H9 (cell line): ENCODE measurements around the gene NUP214. TPM values are rescaled to one million over a fixed set of nuclear protein-coding genes. Genes with fewer than 3 reads are reported as not detected.

Experiments used
- DNase-seq: peaks from one replicate; pipeline ENCODE4 v3.0.0-alpha.2; 2017
- H2AFZ ChIP-seq: one replicate; pipeline ENCODE4 v1.6.1; 2013; ENCODE audit warnings: mild to moderate bottlenecking, low read length, control low read depth, moderate library complexity
- H2AK5ac ChIP-seq: 2 replicates; pipeline ENCODE4 v1.6.1; 2013; ENCODE audit warnings: low read length, control low read depth, mixed read lengths; ENCODE audit not compliant: insufficient read length
- H2BK120ac ChIP-seq: one replicate; pipeline ENCODE4 v1.6.1; 2013; ENCODE audit warnings: low read depth, mild to moderate bottlenecking, low read length, control low read depth, inconsistent platforms; ENCODE audit not compliant: poor library complexity, severe bottlenecking
- H2BK12ac ChIP-seq: 2 replicates; pipeline ENCODE4 v1.6.1; 2013; ENCODE audit warnings: low read length, control low read depth, mixed read lengths, low read depth; ENCODE audit not compliant: insufficient read length
- H2BK15ac ChIP-seq: 2 replicates; pipeline ENCODE4 v1.6.1; 2013; ENCODE audit warnings: low read depth, low read length, control low read depth
- H2BK20ac ChIP-seq: one replicate; pipeline ENCODE4 v1.6.1; 2013; ENCODE audit warnings: low read depth, mild to moderate bottlenecking, low read length, control low read depth, inconsistent platforms; ENCODE audit not compliant: poor library complexity, severe bottlenecking
- H2BK5ac ChIP-seq: 2 replicates; pipeline ENCODE4 v1.6.1; 2013; ENCODE audit warnings: low read length, control low read depth, mixed read lengths; ENCODE audit not compliant: insufficient read length
- H3K14ac ChIP-seq: 2 replicates; pipeline ENCODE4 v1.6.1; 2013; ENCODE audit warnings: low read length, control low read depth; ENCODE audit not compliant: insufficient read depth
- H3K18ac ChIP-seq: 2 replicates; pipeline ENCODE4 v1.6.1; 2013; ENCODE audit warnings: low read depth, mild to moderate bottlenecking, mixed read lengths, low read length, control low read depth; ENCODE audit not compliant: insufficient read length
- H3K23ac ChIP-seq: 2 replicates; pipeline ENCODE4 v1.6.1; 2013; ENCODE audit warnings: low read length, control low read depth, mixed read lengths, low read depth; ENCODE audit not compliant: insufficient read length
- H3K23me2 ChIP-seq: 2 replicates; pipeline ENCODE4 v1.6.1; 2013; ENCODE audit warnings: low read depth, mild to moderate bottlenecking, mixed read lengths, low read length, control low read depth; ENCODE audit not compliant: insufficient read length, poor library complexity, severe bottlenecking
- H3K27ac ChIP-seq: 2 replicates; pipeline ENCODE4 v1.5.1; 2013; ENCODE audit warnings: low read length, control low read depth, mixed read lengths, low read depth; ENCODE audit not compliant: insufficient read length
- H3K27me3 ChIP-seq: 2 replicates; pipeline ENCODE4 v1.6.1; 2013; ENCODE audit warnings: low read length, control low read depth, inconsistent platforms; ENCODE audit not compliant: insufficient read depth
- H3K4ac ChIP-seq: 2 replicates; pipeline ENCODE4 v1.6.1; 2013; ENCODE audit warnings: low read depth, mild to moderate bottlenecking, control low read depth, inconsistent platforms, low read length, moderate library complexity
- H3K4me1 ChIP-seq: 2 replicates; pipeline ENCODE4 v1.6.1; 2013; ENCODE audit warnings: low read length, control low read depth, inconsistent platforms; ENCODE audit not compliant: insufficient read depth
- H3K4me2 ChIP-seq: 2 replicates; pipeline ENCODE4 v1.6.1; 2013; ENCODE audit warnings: low read length, control low read depth, mixed read lengths; ENCODE audit not compliant: insufficient read length, insufficient read depth
- H3K56ac ChIP-seq: 2 replicates; pipeline ENCODE4 v1.6.1; 2013; ENCODE audit warnings: low read depth, mild to moderate bottlenecking, mixed read lengths, low read length, control low read depth; ENCODE audit not compliant: insufficient read length
- H3K79me1 ChIP-seq: 2 replicates; pipeline ENCODE4 v1.6.1; 2013; ENCODE audit warnings: low read depth, mild to moderate bottlenecking, moderate library complexity, low read length, control low read depth, inconsistent platforms; ENCODE audit not compliant: insufficient read depth, poor library complexity, severe bottlenecking
- H3K79me2 ChIP-seq: 2 replicates; pipeline ENCODE4 v1.6.1; 2013; ENCODE audit warnings: low read length, control low read depth, inconsistent platforms; ENCODE audit not compliant: insufficient read depth
- H3K9ac ChIP-seq: 2 replicates; pipeline ENCODE4 v1.6.1; 2013; ENCODE audit warnings: low read length, control low read depth, mixed read lengths; ENCODE audit not compliant: insufficient read length; ENCODE audit errors: extremely low read depth
- H3K9me3 ChIP-seq: one replicate; pipeline ENCODE4 v1.6.1; 2013; ENCODE audit warnings: low read depth, low read length, inconsistent platforms; ENCODE audit not compliant: control insufficient read depth
- H3T11ph ChIP-seq: one replicate; pipeline ENCODE4 v1.6.1; 2013; ENCODE audit warnings: mild to moderate bottlenecking, low read length, control low read depth, inconsistent platforms
- H4K20me1 ChIP-seq: one replicate; pipeline ENCODE4 v1.6.1; 2013; ENCODE audit not compliant: control insufficient read depth, insufficient read length, insufficient read depth
- H4K5ac ChIP-seq: 2 replicates; pipeline ENCODE4 v1.6.1; 2013; ENCODE audit warnings: low read depth, mild to moderate bottlenecking, mixed read lengths, low read length, control low read depth; ENCODE audit not compliant: insufficient read length
- H4K8ac ChIP-seq: replicated peaks from 2 replicates; pipeline ENCODE4 v1.6.1; 2013; ENCODE audit warnings: low read length, control low read depth, mixed read lengths, low read depth; ENCODE audit not compliant: insufficient read length
- H4K91ac ChIP-seq: 2 replicates; pipeline ENCODE4 v1.6.1; 2013; ENCODE audit warnings: low read depth, mild to moderate bottlenecking, moderate library complexity, mixed read lengths, low read length, control low read depth; ENCODE audit not compliant: insufficient read length
- H3K27ac Mint-ChIP-seq, 3 experiments: 2 replicates in 2 of 3; 3 replicates in 1 of 3; pipeline ENCODE4 v1.8.0; 2020 to 2021; ENCODE audit warnings: mixed read lengths in 3 of 3, mild to moderate bottlenecking in 1 of 3, moderate library complexity in 1 of 3
- H3K27me3 Mint-ChIP-seq: 2 replicates; pipeline ENCODE4 v1.8.0; 2021; ENCODE audit warnings: low read depth, mild to moderate bottlenecking, moderate library complexity, mixed read lengths
- H3K36me3 Mint-ChIP-seq, 3 experiments: 2 replicates in 2 of 3; 3 replicates in 1 of 3; pipeline ENCODE4 v1.8.0; 2020 to 2021; ENCODE audit warnings: low read depth in 3 of 3, mixed read lengths in 3 of 3; ENCODE audit not compliant: insufficient read depth in 1 of 3
- H3K4me1 Mint-ChIP-seq, 2 experiments: 2 replicates each; pipeline ENCODE4 v1.8.0; 2020; ENCODE audit warnings: mixed read lengths in 2 of 2
- H3K4me3 Mint-ChIP-seq, 2 experiments: 2 replicates in 1 of 2; 3 replicates in 1 of 2; pipeline ENCODE4 v1.8.0; 2020 to 2021; ENCODE audit warnings: mild to moderate bottlenecking in 2 of 2, mixed read lengths in 2 of 2, moderate library complexity in 1 of 2
- H3K9me3 Mint-ChIP-seq, 2 experiments: 2 replicates in 1 of 2; 3 replicates in 1 of 2; pipeline ENCODE4 v1.8.0; 2020; ENCODE audit warnings: mild to moderate bottlenecking in 2 of 2, mixed read lengths in 2 of 2, moderate library complexity in 1 of 2
- WGBS: extraction: QIAGEN DNeasy Blood & Tissue Kit; methylation state at CpG from one replicate; pipeline ENCODE4 v1.1.7; 2013; ENCODE audit warnings: missing lambda C conversion rate, low lambda C conversion rate, mixed read lengths; ENCODE audit not compliant: insufficient read length; ENCODE audit errors: extremely low coverage; 5-methylcytosine and 5-hydroxymethylcytosine counted together
- total RNA-seq: library from RNA; stranded (reverse); gene quantifications from 2 replicates; pipeline ENCODE4 v1.2.1, GENCODE V29; 2021
- TF ChIP-seq, protein P1 (sequence below): fragments of 200-600 bp; sonication (generic); conservative IDR thresholded peaks from 3 replicates; pipeline ENCODE4 v1.8.0; 2021; ENCODE audit warnings: antibody characterized with exemption, mild to moderate bottlenecking

Gene NUP214
- total RNA-seq, 1 experiment from 2014 or later: 53.8 TPM

DNA sequence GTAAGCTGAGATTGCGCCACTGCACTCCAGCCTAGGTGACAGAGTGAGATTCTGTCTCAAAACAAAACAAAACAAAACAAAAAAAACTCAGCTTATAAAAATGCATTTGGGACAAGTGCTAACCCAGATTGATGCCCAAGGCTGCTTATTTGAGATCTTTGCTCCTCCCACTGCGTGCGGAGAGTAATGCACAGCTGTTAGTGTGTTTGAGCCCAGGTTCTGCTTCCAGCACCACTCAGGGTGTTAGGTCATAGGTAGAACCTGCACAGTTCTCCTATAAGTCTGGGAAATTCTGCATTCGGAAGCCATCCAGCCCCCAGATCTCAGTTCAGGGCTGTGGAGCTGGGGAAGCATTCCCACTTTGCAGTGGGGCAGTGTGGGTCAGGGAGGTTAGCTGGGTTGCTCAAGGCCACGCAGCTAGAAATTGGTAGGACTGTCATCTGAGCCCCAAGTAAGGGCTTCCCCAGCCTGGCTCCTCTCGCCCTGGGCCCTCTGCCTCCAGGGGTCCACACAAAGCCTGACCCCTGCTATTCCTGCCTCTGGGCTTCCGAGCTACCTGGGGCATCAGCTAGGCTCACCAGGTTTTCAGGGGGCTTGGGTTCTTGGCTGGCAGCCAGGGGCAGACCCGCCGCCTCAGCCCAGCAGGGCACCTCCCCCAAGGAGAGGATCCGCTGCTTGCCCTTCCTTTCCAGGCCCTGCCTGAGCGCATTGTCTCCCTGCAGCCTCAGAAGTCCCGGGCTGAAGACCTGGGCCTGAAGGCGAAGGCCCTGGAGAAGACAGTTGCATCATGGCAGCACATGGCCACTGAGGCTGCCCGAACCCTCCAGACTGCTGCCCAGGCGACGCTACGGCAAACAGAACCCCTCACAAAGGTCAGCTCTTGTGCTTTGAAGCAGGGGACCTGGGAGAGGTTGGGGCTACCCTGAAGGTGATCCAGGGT, 46.7 kb upstream of the NUP214 start:
- Histone ChIP-seq H2BK5ac (no peak overlapping the region), H2BK12ac (no peak overlapping the region)
- H3K4me1 Mint-ChIP-seq: 0 out of 4 replicates have a peak, but pooled peaks cover 0 to 2% of the 10 kb centered on the region in 2 experiments

More for the DNA sequence above, 46.7 kb upstream of the NUP214 start:
- H3K27me3 ChIP-seq: no peaks in the 10 kb centered on the region
- H2BK120ac ChIP-seq: no peak overlapping the region
- H3K27ac Mint-ChIP-seq: peak overlapping the region in 1 of 3 experiments; percentile 82; a peak in 1 of 7 replicates
- H4K91ac ChIP-seq: no peak overlapping the region
- H3K18ac ChIP-seq: no peak overlapping the region
- H3K27me3 Mint-ChIP-seq: no peaks in the 10 kb centered on the region; the same call in 1 of the 2 replicates
- H2AFZ ChIP-seq: no peak overlapping the region
- H2BK20ac ChIP-seq: no peak overlapping the region
- H3K14ac ChIP-seq: no peak overlapping the region
- no peak overlapping the region for H3K4me2 ChIP-seq
- no peak overlapping the region for H3K4me3 Mint-ChIP-seq
- no peak overlapping the region for H4K5ac ChIP-seq
- H3K23ac ChIP-seq: no peak overlapping the region
- no peak overlapping the region for H2AK5ac ChIP-seq
- no peaks in the 10 kb centered on the region for H3K36me3 Mint-ChIP-seq
- no peak overlapping the region for H3K9ac ChIP-seq
- no peak overlapping the region for H3T11ph ChIP-seq
- H3K9me3 ChIP-seq: no peaks in the 10 kb centered on the region
- no peaks in the 10 kb centered on the region for H3K79me1 ChIP-seq
- H3K4me1 ChIP-seq: no peaks in the 10 kb centered on the region
- H3K79me2 ChIP-seq: no peaks in the 10 kb centered on the region
- WGBS: no CpG with 5 or more reads among the region's 17 CpGs
- H4K8ac ChIP-seq: no peak overlapping the region
- no peaks in the 10 kb centered on the region for H4K20me1 ChIP-seq
- no peaks in the 10 kb centered on the region; a peak in 1 of 5 replicates for H3K9me3 Mint-ChIP-seq
- no peaks in the 10 kb centered on the region for H3K23me2 ChIP-seq
- H3K4ac ChIP-seq: no peak overlapping the region
- no peak overlapping the region for H2BK15ac ChIP-seq
- H3K56ac ChIP-seq: no peak overlapping the region
- TF ChIP-seq, protein P1, sequence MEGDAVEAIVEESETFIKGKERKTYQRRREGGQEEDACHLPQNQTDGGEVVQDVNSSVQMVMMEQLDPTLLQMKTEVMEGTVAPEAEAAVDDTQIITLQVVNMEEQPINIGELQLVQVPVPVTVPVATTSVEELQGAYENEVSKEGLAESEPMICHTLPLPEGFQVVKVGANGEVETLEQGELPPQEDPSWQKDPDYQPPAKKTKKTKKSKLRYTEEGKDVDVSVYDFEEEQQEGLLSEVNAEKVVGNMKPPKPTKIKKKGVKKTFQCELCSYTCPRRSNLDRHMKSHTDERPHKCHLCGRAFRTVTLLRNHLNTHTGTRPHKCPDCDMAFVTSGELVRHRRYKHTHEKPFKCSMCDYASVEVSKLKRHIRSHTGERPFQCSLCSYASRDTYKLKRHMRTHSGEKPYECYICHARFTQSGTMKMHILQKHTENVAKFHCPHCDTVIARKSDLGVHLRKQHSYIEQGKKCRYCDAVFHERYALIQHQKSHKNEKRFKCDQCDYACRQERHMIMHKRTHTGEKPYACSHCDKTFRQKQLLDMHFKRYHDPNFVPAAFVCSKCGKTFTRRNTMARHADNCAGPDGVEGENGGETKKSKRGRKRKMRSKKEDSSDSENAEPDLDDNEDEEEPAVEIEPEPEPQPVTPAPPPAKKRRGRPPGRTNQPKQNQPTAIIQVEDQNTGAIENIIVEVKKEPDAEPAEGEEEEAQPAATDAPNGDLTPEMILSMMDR: no peak
- no peak overlapping the region for H3K27ac ChIP-seq
- no peak for DNase-seq
